Thoracic aorta (tissue), 2 donors: ENCODE results near the gene KLC4. TPM values are rescaled to one million over a fixed set of nuclear protein-coding genes. Genes with fewer than 3 reads are reported as not detected.

ENCODE experiments used
- ATAC-seq: fragments of 150-250 bp; one replicate; pipeline ENCODE4 v1.8.0; 2017; ENCODE audit warnings: low read depth; ENCODE audit not compliant: insufficient number of reproducible peaks, low FRiP score
- DNase-seq: peaks from one replicate; pipeline ENCODE4 v3.0.0-alpha.2; 2020; ENCODE audit warnings: low spot score
- H3K27ac ChIP-seq, 2 donors: fragments of 200-600 bp; sonication (generic); 1 replicate in 1 of 2; 2 replicates in 1 of 2; pipeline ENCODE4 v1.5.1; 2016; ENCODE audit warnings: mild to moderate bottlenecking in 2 of 2, moderate library complexity in 2 of 2
- H3K27me3 ChIP-seq: fragments of 200-600 bp; sonication (generic); replicated peaks from 2 replicates; pipeline ENCODE4 v1.6.0; 2016; ENCODE audit warnings: mild to moderate bottlenecking; ENCODE audit not compliant: insufficient read depth
- H3K36me3 ChIP-seq: fragments of 200-600 bp; sonication (generic); one replicate; pipeline ENCODE4 v1.5.1; 2016
- H3K4me1 ChIP-seq, 2 donors: fragments of 200-600 bp; sonication (generic); 1 replicate in 1 of 2; 2 replicates in 1 of 2; pipeline versions ENCODE4 v1.5.1 to v1.6.0; 2016; ENCODE audit warnings: low read depth in 2 of 2, mild to moderate bottlenecking in 1 of 2; ENCODE audit not compliant: control insufficient read depth in 1 of 2
- H3K4me3 ChIP-seq: fragments of 200-600 bp; sonication (generic); 2 replicates; pipeline ENCODE4 v1.5.1; 2016; ENCODE audit warnings: mild to moderate bottlenecking
- H3K9me3 ChIP-seq: fragments of 200-600 bp; sonication (generic); 2 replicates; pipeline ENCODE4 v1.5.1; 2016
- total RNA-seq, 2 donors: library from RNA; depleted of rRNA; stranded (reverse); fragments of >200 nt; gene quantifications; one replicate each; pipeline versions ENCODE4 v1.1.0 to v1.2.3, GENCODE V29; 2016
- TF ChIP-seq, protein P1 (sequence below): fragments of 200-600 bp; sonication (generic); IDR thresholded peaks from one replicate; pipeline ENCODE4 v1.5.1; 2019; ENCODE audit warnings: antibody characterized with exemption

KLC4 gene
- total RNA-seq, 2 donors from 2014 or later, result 22.9 to 33.5 TPM

DNA sequence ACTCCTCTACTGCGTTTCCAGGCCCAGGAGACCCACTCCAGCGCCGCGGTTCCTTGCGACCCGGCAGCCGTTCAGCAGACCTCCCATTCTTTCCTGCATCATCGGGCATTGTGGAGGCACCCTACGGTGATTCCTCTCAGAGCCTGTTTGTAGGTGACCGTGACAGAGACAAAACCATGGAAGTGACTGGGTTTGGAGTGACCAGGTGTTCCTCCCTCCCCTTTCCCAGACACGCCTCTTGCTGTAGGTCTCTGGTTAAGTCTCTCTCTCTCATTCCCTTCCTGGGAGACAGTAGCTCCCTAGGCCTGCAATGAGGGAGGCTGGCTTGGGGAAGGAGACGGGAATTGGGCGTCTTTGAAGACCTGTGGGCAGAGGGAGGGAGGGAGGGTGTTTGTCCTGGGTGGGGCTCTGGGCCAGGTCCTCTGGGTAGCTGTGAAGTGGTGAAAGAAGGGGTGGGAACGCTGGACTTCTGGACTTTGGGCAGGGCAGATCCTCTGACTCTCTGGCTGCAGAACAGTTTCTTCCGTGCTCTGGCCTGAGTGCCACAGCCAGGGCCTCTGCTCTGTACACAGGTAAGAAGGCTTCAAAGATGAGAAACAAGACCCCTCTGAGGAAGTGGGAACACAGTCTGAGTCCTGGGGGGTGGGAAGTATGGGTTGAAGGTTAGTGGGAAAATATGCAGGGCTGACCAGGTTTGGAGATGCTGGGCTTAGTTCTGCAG is 763 bp downstream of the KLC4 start:
- Histone ChIP-seq H3K27me3 (no peaks in the 10 kb centered on the region), H3K4me1 (peaks cover 9 to 25% of the 10 kb centered on the region in 2 donors), H3K9me3 (no peaks in the 10 kb centered on the region), H3K4me3 (peak overlapping the region; percentile 80), H3K27ac (peak overlapping the region; percentile 59 to 73), H3K36me3 (peaks cover 6% of the 10 kb centered on the region)
- TF ChIP-seq, protein P1, sequence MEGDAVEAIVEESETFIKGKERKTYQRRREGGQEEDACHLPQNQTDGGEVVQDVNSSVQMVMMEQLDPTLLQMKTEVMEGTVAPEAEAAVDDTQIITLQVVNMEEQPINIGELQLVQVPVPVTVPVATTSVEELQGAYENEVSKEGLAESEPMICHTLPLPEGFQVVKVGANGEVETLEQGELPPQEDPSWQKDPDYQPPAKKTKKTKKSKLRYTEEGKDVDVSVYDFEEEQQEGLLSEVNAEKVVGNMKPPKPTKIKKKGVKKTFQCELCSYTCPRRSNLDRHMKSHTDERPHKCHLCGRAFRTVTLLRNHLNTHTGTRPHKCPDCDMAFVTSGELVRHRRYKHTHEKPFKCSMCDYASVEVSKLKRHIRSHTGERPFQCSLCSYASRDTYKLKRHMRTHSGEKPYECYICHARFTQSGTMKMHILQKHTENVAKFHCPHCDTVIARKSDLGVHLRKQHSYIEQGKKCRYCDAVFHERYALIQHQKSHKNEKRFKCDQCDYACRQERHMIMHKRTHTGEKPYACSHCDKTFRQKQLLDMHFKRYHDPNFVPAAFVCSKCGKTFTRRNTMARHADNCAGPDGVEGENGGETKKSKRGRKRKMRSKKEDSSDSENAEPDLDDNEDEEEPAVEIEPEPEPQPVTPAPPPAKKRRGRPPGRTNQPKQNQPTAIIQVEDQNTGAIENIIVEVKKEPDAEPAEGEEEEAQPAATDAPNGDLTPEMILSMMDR, result no peak
- no peak for DNase-seq
- ATAC-seq, result no peak

GRCh38 chr6:43060755-43061633 is 1.6 kb downstream of the KLC4 start:
- H3K4me3 ChIP-seq, result peak overlapping the region; percentile 80

DNA sequence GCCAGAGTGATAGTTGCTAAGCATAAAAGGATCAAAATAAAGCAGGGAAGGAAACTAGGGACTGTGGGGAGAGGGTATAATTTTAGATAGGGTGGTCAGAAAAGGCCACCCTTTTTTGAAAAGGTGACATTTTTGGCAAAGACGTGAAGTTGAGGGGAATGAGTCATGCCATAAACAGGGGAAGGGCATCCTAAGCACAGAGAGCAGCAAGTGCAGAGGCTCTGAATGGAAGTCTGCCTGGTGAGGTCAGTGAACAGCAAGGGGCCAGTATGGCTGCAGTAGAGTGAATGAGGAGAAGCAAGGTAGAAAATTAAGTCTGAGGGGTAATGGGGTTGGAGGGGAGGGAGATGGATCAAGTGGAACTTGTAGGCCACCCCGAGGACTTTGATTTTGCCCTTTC is 2.4 kb downstream of the KLC4 start:
- Histone ChIP-seq H3K4me3 (no peak overlapping the region), H3K36me3 (peaks cover 10% of the 10 kb centered on the region), H3K27me3 (no peaks in the 10 kb centered on the region), H3K27ac (no peak overlapping the region), H3K9me3 (no peaks in the 10 kb centered on the region), H3K4me1 (peaks cover 9 to 25% of the 10 kb centered on the region in 2 donors)
- TF ChIP-seq, protein P1, result no peak
- ATAC-seq, result no peak
- DNase-seq, result no peak

More at GRCh38 chr6:43060755-43061633, 1.6 kb downstream of the KLC4 start:
- H3K9me3 ChIP-seq, result no peaks in the 10 kb centered on the region
- peaks cover 6% of the 10 kb centered on the region for H3K36me3 ChIP-seq
- peaks cover 9 to 25% of the 10 kb centered on the region in 2 donors for H3K4me1 ChIP-seq
- H3K27ac ChIP-seq, result no peak overlapping the region
- no peaks in the 10 kb centered on the region for H3K27me3 ChIP-seq
- TF ChIP-seq, protein P1, result no peak
- no peak for DNase-seq
- ATAC-seq, result no peak

- ATAC-seq (no peak), DNase-seq (no peak)
- TF ChIP-seq, protein P1, result no peak
- no peaks in the 10 kb centered on the region for H3K9me3 ChIP-seq
- peaks cover 9 to 25% of the 10 kb centered on the region in 2 donors for H3K4me1 ChIP-seq
- peaks cover 10% of the 10 kb centered on the region for H3K36me3 ChIP-seq
- no peak overlapping the region for H3K4me3 ChIP-seq
- no peaks in the 10 kb centered on the region for H3K27me3 ChIP-seq
- no peak overlapping the region for H3K27ac ChIP-seq
Observed at GRCh38 chr6:43062818-43063217, 3.4 kb downstream of the KLC4 start.

DNA sequence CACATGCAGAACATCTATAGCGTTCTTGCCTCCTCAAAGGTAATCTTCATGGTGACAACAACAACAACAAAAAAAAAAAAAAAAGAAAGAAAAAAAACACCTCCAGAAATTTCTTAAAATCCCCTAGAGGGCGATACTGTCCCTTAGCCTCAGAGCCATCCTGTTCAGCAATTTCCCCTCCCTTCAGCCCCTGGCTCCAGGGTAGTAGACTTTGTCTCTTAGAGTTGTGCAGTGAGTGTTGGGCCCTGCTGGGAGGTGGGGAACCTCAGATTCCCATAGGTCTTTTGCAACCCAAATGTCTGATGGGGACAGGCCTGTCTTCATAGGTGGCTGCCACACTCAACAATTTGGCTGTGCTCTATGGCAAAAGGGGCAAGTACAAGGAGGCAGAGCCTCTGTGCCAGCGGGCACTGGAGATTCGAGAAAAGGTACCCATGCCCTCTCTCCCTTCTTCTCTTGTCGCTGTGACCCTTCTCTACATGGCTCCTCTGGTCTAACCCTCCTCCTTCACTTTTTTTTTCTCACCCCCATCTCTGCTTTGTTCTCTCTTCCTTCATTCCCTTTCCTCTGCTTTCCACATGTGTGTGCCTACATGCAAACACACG is 10.7 kb downstream of the KLC4 start:
- DNase-seq, result no peak
- Histone ChIP-seq H3K4me1 (no peaks in the 10 kb centered on the region), H3K27ac (no peak overlapping the region), H3K4me3 (no peak overlapping the region), H3K36me3 (peaks cover 26% of the 10 kb centered on the region), H3K27me3 (no peaks in the 10 kb centered on the region), H3K9me3 (no peaks in the 10 kb centered on the region)
- TF ChIP-seq, protein P1, result no peak
- ATAC-seq, result no peak
